Neural progenitor cell (in vitro differentiated cells): ENCODE results near the gene COL25A1. TPM values are rescaled to one million over a fixed set of nuclear protein-coding genes. Genes with fewer than 3 reads are reported as not detected.

Source experiments
- DNase-seq: peaks from one replicate; pipeline ENCODE4 v3.0.0-alpha.2; 2016; ENCODE audit warnings: low spot score
- H2AFZ ChIP-seq: fragments of 200-600 bp; sonication (generic); replicated peaks from 2 replicates; pipeline ENCODE4 v1.6.1; 2016; ENCODE audit warnings: antibody characterized with exemption
- H3F3A ChIP-seq: fragments of 200-600 bp; sonication (generic); 2 replicates; pipeline ENCODE4 v1.6.1; 2016; ENCODE audit warnings: antibody characterized with exemption, low read depth
- H3K27ac ChIP-seq: fragments of 200-600 bp; sonication (generic); 2 replicates; pipeline ENCODE4 v1.5.1; 2016; ENCODE audit warnings: mild to moderate bottlenecking
- H3K27me3 ChIP-seq: fragments of 200-600 bp; sonication (generic); 2 replicates; pipeline ENCODE4 v1.6.1; 2016; ENCODE audit warnings: mild to moderate bottlenecking, moderate library complexity
- H3K36me3 ChIP-seq: fragments of 200-600 bp; sonication (generic); 2 replicates; pipeline ENCODE4 v1.5.1; 2016
- H3K4me1 ChIP-seq: fragments of 200-600 bp; sonication (generic); 2 replicates; pipeline ENCODE4 v1.6.1; 2016; ENCODE audit warnings: mixed run types
- H3K4me2 ChIP-seq: fragments of 200-600 bp; sonication (generic); 2 replicates; pipeline ENCODE4 v1.6.1; 2016
- H3K4me3 ChIP-seq: fragments of 200-600 bp; sonication (generic); 2 replicates; pipeline ENCODE4 v1.5.1; 2016
- H3K79me2 ChIP-seq: fragments of 200-600 bp; sonication (generic); 2 replicates; pipeline ENCODE4 v1.6.1; 2016; ENCODE audit warnings: low read depth
- H3K9ac ChIP-seq: fragments of 200-600 bp; sonication (generic); 2 replicates; pipeline ENCODE4 v1.6.1; 2016
- H3K9me3 ChIP-seq: fragments of 200-600 bp; sonication (generic); 2 replicates; pipeline ENCODE4 v1.5.1; 2016; ENCODE audit warnings: low read depth
- H4K20me1 ChIP-seq: fragments of 200-600 bp; sonication (generic); 2 replicates; pipeline ENCODE4 v1.6.1; 2016; ENCODE audit warnings: low read depth
- H3K27ac Mint-ChIP-seq: 3 replicates; pipeline ENCODE4 v1.8.0; 2021; ENCODE audit warnings: mixed read lengths
- H3K27me3 Mint-ChIP-seq: 2 replicates; pipeline ENCODE4 v1.8.0; 2022; ENCODE audit warnings: low read depth, mild to moderate bottlenecking, inconsistent platforms, moderate library complexity, mixed read lengths; ENCODE audit not compliant: insufficient read depth
- H3K36me3 Mint-ChIP-seq: 3 replicates; pipeline ENCODE4 v1.8.0; 2021; ENCODE audit warnings: mixed read lengths
- H3K4me1 Mint-ChIP-seq: 3 replicates; pipeline ENCODE4 v1.8.0; 2021; ENCODE audit warnings: mixed read lengths
- H3K4me3 Mint-ChIP-seq: 3 replicates; pipeline ENCODE4 v1.8.0; 2021; ENCODE audit warnings: mild to moderate bottlenecking, moderate library complexity, mixed read lengths
- H3K9me3 Mint-ChIP-seq: 3 replicates; pipeline ENCODE4 v1.8.0; 2020; ENCODE audit warnings: mixed read lengths
- CTCF ChIP-seq: fragments of 200-600 bp; sonication (generic); IDR thresholded peaks from 2 replicates; pipeline ENCODE4 v1.5.1; 2017; ENCODE audit warnings: antibody characterized with exemption, mild to moderate bottlenecking
- EZH2 ChIP-seq: fragments of 200-600 bp; sonication (generic); IDR thresholded peaks from 2 replicates; pipeline ENCODE4 v1.6.1; 2017; ENCODE audit warnings: antibody characterized with exemption, mild to moderate bottlenecking, moderate library complexity
- EZH2phosphoT487 ChIP-seq: fragments of 200-600 bp; sonication (generic); IDR thresholded peaks from 2 replicates; pipeline ENCODE4 v1.6.1; 2017; ENCODE audit warnings: antibody characterized with exemption
- total RNA-seq: library from RNA; depleted of rRNA; stranded (reverse); fragments of >200 nt; gene quantifications from 2 replicates; pipeline ENCODE4 v1.2.3, GENCODE V29; 2015; ENCODE audit warnings: low replicate concordance

Gene COL25A1
- total RNA-seq, 1 donor from 2014 or later, result 1.3 TPM

GRCh38 chr4:109232681-109233080, 69.8 kb downstream of the COL25A1 start:
- Histone ChIP-seq H3K4me2 (no peak overlapping the region), H3K9me3 (no peaks in the 10 kb centered on the region), H3K27ac (no peak overlapping the region), H3K79me2 (no peaks in the 10 kb centered on the region), H3F3A (no peaks in the 10 kb centered on the region), H3K36me3 (no peaks in the 10 kb centered on the region), H3K4me3 (no peak overlapping the region), H2AFZ (no peak overlapping the region), H3K27me3 (no peaks in the 10 kb centered on the region), H4K20me1 (no peaks in the 10 kb centered on the region), H3K4me1 (no peaks in the 10 kb centered on the region), H3K9ac (no peak overlapping the region)
- Mint-ChIP-seq H3K36me3 (no peaks in the 10 kb centered on the region), H3K27ac (no peak overlapping the region), H3K4me1 (no peaks in the 10 kb centered on the region), H3K9me3 (peaks cover 3% of the 10 kb centered on the region), H3K4me3 (no peak overlapping the region), H3K27me3 (no peaks in the 10 kb centered on the region)
- no peak for TF ChIP-seq EZH2
- no peak for TF ChIP-seq CTCF
- TF ChIP-seq EZH2phosphoT487, result no peak
- DNase-seq, result no peak

GRCh38 chr4:109231331-109231730, 71.1 kb downstream of the COL25A1 start:
- H2AFZ ChIP-seq, result no peak overlapping the region
- H3F3A ChIP-seq, result no peaks in the 10 kb centered on the region
- Mint-ChIP-seq H3K27me3 (no peaks in the 10 kb centered on the region), H3K9me3 (peaks cover 2% of the 10 kb centered on the region), H3K4me1 (no peaks in the 10 kb centered on the region), H3K4me3 (no peak overlapping the region), H3K36me3 (no peaks in the 10 kb centered on the region), H3K27ac (no peak overlapping the region)
- no peaks in the 10 kb centered on the region for H3K79me2 ChIP-seq
- H3K4me3 ChIP-seq, result no peak overlapping the region
- H3K9me3 ChIP-seq, result no peaks in the 10 kb centered on the region
- no peak for DNase-seq
- TF ChIP-seq EZH2 (no peak), CTCF (no peak), EZH2phosphoT487 (no peak)
- no peaks in the 10 kb centered on the region for H4K20me1 ChIP-seq
- no peaks in the 10 kb centered on the region for H3K36me3 ChIP-seq
- H3K9ac ChIP-seq, result no peak overlapping the region
- no peak overlapping the region for H3K4me2 ChIP-seq
- no peaks in the 10 kb centered on the region for H3K27me3 ChIP-seq
- H3K4me1 ChIP-seq, result no peaks in the 10 kb centered on the region
- no peak overlapping the region for H3K27ac ChIP-seq

- no peak for DNase-seq
- Mint-ChIP-seq H3K36me3 (no peaks in the 10 kb centered on the region), H3K9me3 (no peaks in the 10 kb centered on the region), H3K4me3 (no peak overlapping the region), H3K27ac (no peak overlapping the region), H3K4me1 (no peaks in the 10 kb centered on the region), H3K27me3 (no peaks in the 10 kb centered on the region)
- Histone ChIP-seq H3K4me1 (no peaks in the 10 kb centered on the region), H3K9me3 (no peaks in the 10 kb centered on the region), H3K27ac (no peak overlapping the region), H3K36me3 (no peaks in the 10 kb centered on the region), H2AFZ (no peak overlapping the region), H3K79me2 (no peaks in the 10 kb centered on the region), H4K20me1 (no peaks in the 10 kb centered on the region), H3K9ac (no peak overlapping the region), H3K27me3 (no peaks in the 10 kb centered on the region), H3K4me3 (no peak overlapping the region), H3K4me2 (no peak overlapping the region), H3F3A (no peaks in the 10 kb centered on the region)
- no peak for TF ChIP-seq EZH2
- no peak for TF ChIP-seq CTCF
- no peak for TF ChIP-seq EZH2phosphoT487
Measured at GRCh38 chr4:109229028-109229427, 73.4 kb downstream of the COL25A1 start.

- H3K79me2 ChIP-seq, result no peaks in the 10 kb centered on the region
- H3K27ac ChIP-seq, result no peak overlapping the region
- Mint-ChIP-seq H3K9me3 (no peaks in the 10 kb centered on the region), H3K4me1 (no peaks in the 10 kb centered on the region), H3K27ac (no peak overlapping the region), H3K27me3 (no peaks in the 10 kb centered on the region), H3K36me3 (no peaks in the 10 kb centered on the region), H3K4me3 (no peak overlapping the region)
- no peaks in the 10 kb centered on the region for H3K9me3 ChIP-seq
- H3K36me3 ChIP-seq, result no peaks in the 10 kb centered on the region
- DNase-seq, result no peak
- H3K27me3 ChIP-seq, result no peaks in the 10 kb centered on the region
- no peak overlapping the region for H3K9ac ChIP-seq
- H3K4me1 ChIP-seq, result no peaks in the 10 kb centered on the region
- H4K20me1 ChIP-seq, result no peaks in the 10 kb centered on the region
- TF ChIP-seq CTCF, result no peak
- no peak for TF ChIP-seq EZH2
- TF ChIP-seq EZH2phosphoT487, result no peak
- no peak overlapping the region for H3K4me2 ChIP-seq
- H3K4me3 ChIP-seq, result no peak overlapping the region
- H3F3A ChIP-seq, result no peaks in the 10 kb centered on the region
- H2AFZ ChIP-seq, result no peak overlapping the region
Measured at GRCh38 chr4:109218288-109218687, 84.2 kb downstream of the COL25A1 start.
